Skin of body (tissue), 2 donors: ENCODE data around the gene SCARB1. TPM values are rescaled to one million over a fixed set of nuclear protein-coding genes. Genes with fewer than 3 reads are reported as not detected.

ENCODE experiments used
- DNase-seq: peaks from one replicate; lab custom pipeline; 2025; lab: John Stamatoyannopoulos, UW
- total RNA-seq: library from RNA; depleted of rRNA; stranded (reverse); fragments of >200 nt; gene quantifications from one replicate; pipeline ENCODE4 v1.2.3, GENCODE V29; 2014

The SCARB1 gene
- total RNA-seq, 1 donor from 2014 or later: 14.1 TPM

DNA sequence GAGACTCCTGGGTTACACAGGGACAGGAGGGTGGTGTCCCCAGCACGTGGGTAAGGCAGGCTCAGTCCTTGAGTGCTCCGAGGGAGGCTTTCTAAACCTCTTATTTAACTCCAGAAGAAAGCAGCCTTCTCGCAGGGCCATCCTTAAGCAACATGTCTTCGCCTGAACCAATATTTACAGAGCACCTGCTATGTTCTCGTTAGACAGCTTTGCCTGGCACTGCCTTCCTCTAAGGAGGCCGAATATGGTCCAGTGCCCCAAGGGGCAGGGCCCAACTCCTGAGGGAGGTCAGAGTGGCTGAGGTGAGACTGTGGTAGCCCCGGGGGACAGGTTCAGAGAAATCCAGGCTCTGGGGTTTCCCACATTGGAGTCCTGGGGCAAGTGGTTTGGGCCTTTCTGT, 2.1 kb upstream of the SCARB1 start:
- no peak for DNase-seq

DNA sequence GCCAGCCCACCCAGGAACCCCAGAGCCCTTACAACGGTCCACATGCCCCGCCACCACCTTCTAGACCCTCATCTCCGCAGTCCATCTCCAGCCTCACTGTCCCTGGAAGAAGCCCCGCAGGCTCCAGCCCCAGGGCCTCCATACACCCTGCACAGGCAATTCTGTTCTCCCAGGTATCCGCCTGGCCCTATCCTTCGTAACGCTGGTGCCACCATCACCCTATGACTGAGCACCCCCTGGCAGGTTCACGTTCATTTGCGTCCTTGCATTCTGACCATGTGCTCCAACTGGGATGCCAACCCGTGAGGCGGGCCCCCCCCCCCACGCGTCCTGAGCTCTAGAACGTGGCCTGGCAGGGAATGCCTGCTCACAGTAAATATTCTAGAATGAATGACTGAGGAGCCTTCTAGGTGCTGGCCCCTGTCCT, 675 bp upstream of the SCARB1 start:
- no peak for DNase-seq

DNA sequence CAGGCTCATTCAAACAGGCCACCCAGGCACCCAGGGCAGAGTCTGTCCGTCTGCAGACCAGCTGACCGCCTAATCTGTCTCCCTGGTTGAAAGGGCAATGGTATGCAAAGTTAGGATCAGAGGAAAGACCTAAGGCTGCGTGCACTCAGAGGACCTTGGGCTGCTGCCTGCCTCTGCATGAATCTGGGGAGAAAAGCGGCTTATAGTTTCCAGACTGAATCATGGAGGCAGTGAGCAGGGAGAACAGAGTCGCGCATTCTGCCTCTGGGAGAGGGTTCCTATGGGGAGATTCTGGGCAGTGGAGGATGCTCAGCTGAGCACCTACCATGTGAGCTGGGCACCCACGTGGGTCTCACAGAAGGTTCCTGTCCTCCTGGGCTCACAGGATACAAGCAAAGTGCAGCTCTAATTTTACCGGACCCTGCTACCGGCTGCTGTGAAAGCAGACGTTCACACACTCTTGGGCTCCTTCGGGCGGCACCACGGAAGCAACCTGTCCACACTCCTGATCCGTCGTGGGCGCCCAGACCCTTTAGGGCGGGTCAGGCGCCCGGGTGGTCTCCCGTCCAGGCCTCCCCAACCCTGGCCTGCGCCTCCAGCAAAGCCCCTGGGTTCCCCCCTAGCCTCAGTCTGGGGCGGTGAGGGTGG, 772 bp downstream of the SCARB1 start:
- no peak for DNase-seq

DNA sequence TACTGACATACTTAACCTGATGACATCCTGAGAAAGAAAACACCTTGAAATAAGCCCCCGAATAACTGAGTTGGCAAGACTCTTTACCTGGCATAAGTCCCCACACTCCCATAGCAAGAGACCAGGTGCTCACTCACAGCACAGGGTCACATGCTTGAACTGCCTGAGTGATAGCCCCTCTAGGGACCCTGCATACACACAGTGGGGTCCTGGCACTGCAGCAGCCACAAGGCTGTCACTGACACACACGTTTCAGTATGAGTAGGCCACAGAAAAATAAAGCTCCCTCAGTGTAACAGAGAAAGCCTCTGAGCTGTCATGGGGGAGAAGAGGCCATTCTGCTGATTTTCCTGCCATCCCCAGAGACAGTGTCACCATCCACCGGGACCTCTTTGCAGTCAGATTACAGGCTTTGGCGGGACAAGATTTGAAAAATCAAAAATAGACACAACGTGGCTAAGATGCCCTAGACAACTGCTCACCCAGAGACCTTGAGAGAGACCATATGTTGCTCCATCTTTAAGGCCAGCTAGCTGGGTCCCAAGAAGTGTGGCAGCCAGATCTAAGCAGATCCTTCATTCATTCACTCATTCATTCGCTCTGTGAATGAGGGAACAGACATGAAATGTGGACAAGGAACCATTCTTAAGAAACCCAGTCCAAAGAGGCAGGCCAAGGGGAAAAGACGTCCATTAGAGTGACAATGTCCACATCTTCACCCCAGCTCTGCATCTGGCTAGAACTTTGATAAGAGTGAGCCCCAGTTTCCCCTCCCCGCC, 1.6 kb downstream of the SCARB1 start:
- DNase-seq: no peak

DNA sequence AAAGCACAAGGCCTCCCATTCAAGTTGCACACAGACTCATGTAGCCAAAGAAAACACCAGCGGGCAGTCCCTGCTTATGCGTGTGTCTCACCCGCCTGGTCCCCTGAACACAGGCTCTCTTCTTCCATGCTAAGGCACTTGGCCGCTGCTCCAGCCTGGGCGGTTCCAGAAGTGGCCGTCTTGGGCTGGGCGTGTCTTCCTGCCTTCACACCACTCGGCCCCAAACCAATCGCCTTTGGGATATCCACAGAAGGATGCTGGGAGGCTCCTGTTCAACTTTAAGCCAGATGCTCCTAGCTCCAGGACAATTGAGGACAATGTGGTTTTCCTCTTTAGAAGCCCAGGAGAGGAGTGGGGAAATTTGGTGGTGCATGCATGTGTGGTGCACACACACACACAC, 2.2 kb downstream of the SCARB1 start:
- DNase-seq: no peak

DNA sequence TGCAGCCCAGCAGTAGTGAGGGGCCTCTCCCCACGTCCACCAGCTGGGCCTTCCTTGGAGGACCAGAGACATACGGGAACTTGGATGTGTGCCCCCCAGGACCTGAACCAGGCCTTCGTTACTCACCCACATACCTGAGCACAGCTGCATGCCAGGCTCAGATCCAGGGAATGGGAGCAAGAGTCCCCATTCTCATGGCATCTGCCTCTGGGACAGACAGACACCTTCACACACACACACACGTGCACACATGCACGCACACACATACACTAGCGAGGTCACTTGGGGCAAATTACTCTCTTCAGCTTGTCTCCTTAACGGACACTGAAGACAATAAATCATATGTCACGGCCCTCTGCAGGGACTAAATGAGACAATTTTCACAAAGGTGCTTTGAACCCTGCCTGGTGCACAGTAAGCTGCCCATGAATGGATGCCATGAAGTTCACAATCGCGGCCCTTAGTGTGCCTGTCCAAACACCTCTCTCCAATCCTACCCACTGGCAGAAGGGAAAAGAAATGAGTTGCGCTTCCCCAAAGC, 5.7 kb downstream of the SCARB1 start:
- no peak for DNase-seq

DNA sequence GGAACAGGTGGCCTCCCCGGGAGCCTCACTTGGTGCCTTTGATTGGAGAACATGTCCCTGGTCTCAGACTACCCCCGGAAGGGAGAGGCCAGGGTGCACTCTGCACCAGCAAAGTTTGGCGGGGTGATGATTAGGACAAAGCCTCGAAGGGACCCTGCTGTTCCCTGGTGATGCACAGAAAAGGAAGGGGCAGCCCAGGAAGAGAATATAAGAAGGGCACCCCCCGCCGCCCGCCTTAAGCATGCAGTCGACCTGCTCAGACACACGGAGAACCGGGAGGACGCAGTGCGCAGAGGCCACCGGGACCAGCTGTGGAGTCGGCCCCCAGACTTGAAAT, 6.9 kb downstream of the SCARB1 start:
- no peak for DNase-seq

DNA sequence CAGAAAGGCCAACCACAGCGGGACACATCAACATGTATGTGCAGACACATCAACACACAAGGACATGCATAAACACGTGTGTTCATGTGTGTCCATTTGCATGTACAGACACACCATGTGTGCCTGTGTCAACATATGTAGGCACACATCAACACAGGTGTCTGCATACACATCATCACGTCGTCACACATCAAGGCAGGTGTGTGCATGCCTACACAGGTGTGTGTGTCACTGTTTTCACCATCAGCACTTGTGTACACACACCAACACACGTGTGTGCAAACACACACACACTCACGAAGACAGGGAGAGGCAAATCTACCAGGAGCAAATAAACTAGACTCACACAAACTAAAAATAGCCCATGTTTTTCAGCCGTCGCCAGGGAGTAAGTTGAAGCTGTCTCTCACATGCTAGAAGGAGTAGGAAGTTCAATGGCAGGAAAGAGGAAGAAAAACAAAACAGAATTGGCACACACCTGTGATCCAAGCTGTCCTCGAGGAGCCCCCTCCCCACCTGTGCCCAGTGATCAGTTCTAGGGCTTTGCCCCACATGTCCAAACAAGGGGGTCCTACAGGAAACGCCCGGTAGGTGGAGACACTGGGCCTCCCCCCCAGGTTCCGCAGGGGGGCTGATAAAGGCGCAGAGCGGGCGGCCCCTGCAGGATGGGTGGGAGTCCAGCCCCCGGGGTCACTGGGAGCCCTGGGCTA, 7.4 kb downstream of the SCARB1 start:
- no peak for DNase-seq

DNA sequence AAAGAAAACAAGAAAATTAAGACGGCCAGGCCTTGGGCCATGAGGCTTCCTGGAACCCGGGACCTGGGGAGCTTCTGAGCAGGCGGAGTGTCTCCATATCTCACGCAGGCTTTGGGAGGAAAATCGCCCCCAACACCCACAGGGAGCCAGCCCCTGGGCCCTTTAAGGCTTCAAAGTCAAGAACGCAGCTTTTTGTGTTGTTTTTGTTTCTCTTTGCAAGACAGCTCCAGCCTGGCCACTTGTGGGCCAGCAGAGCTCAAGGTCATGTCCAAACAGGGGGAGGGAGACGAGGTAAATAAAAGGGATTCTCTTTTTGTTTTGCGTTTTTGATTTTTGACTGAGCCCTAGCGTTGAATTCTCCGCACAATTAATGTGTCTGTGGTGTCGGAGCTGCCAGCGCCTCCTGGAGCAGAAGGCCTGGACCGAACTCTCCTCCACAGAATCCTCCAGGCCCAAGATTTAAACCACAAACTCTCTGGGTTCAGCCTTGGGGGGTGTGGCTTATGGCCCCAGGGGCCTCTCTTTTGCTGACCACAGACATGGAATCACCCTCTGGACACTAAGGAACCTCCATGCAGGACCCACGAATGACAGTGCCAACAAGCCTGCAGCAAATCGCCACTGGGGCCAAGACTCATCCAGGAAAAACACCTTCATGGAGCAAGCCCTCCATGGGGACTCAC, 8.2 kb downstream of the SCARB1 start:
- no peak for DNase-seq

DNA sequence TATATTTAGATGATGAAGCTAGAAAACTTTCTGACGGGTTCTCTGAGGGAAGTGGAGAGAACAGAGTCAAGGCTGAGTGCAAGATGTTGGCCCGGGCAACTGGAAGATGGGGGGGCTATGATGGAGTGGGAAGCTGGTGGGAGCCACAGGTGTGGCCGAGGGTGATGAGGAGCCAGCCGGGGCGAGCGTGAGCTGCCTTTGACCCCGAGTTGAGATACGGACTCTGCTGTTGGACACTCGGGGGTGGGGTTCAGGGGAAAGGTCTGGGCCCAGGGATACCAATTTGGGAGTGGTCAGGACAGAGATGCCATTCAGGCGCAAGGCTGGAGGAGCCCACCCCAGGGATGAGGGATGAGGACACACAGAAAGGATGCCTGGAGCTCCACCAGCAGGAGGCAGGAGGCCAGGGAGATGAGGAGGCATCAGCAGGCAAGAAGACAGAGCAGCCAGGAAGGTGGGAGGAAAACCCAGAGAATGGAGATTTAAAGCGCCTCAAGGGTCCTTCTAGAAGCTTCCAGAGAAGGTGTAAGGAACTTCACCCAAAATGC, 9.0 kb downstream of the SCARB1 start:
- no peak for DNase-seq

DNA sequence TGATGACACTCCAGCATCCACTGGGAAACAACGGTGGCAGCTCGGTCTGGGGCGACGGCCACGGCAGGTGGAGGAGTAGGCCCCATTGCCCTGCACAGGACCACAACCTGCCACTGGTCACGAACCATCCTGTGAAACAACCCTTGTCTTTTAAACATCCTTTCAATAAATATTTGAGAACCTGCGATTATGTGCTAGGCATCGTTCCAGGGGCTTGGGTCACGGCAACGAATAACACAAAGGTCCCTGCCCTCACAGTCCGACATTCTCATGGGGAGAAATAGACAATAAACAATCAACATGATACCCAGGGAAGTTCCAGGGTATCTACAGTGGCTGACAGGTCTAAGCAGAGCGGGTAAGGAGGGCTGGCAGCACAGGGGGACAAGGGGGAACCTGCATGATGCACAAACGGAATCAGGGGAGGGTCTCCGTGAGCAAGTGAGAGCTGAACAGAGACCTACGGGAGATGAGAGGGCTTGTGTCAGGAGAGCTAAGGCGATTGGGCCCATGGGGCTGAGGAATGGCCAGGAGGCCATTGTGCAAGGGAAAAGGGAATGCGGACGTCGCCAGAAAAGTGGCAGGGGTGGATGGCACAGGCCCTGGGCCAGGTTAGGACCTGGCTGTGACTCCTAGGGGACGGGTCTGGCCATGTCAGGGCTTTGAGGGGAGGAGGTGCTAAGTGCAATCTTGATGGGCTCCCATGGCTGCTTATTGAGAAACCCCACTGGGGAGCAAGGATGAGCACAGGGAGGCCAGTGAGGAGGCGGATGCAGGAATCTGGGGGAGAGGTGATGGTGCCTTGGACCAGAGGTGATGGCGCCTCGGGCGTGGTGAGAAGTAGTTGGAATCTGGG, 9.7 kb downstream of the SCARB1 start:
- no peak for DNase-seq

DNA sequence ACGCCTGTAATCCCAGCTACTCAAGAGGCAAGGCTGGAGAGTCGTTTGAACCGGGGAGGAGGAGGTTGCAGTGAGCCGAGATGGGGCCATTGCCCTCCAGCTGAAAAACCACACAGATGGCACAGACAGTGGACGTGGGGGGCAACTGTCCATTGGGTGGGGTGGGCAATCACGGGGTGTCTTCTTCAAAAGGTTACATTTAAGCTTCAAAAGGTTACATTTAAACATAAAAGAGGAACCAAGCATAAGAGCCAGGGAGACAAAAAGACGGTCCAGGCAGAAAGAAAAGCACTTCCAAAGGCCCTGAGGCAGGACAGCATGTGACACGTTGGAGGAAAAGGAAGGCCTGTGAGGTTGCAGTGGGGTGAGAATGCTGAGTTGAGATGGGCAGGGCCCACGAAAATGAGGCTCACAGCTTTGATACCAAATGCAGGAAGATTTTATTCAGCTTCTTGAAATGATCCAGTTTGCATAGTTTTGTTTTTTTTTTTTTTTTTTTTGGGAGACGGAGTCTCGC, 10.7 kb downstream of the SCARB1 start:
- no peak for DNase-seq

DNA sequence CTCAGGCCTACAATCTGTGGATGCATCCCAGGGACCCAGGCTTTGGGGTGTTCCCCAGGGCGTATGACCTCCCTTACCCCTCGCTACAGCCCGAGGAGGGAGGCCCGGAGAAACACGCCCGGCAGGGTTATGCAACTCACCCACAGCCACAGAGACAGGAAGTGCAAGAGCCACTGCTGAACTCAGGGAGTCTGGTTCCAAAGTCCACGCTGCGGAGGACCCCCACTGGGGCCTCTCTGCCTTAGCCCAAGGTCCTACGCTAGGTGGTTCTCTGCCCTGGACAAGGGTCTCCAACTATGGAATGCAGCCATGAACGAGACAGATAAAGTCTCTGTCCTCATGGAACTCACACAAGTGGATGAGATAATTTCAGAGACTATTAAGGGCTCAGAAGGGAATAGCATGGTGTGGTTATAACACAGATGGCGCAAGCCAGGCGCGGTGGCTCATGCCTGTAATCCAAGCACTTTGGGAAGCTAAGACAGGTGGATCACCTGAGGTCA, 11.3 kb downstream of the SCARB1 start:
- DNase-seq: no peak

DNA sequence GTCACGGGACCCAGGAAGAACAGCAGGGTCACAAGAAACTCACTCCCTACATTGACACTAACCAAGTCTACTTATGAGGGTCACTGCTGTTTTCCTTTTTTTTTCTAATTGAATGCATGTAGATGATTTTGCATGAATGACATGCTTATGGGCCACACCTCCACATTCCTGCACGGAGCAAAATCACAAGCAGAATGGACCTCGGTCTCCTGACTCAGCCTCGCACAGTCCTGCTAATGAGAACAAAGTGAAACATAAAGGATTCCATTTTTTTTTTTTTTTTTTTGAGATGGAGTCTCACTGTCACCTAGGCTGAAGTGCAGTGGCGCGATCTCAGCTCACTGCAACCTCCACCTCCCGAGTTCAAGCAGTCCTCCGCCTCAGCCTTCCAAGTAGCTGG, 12.3 kb downstream of the SCARB1 start:
- DNase-seq: no peak

DNA sequence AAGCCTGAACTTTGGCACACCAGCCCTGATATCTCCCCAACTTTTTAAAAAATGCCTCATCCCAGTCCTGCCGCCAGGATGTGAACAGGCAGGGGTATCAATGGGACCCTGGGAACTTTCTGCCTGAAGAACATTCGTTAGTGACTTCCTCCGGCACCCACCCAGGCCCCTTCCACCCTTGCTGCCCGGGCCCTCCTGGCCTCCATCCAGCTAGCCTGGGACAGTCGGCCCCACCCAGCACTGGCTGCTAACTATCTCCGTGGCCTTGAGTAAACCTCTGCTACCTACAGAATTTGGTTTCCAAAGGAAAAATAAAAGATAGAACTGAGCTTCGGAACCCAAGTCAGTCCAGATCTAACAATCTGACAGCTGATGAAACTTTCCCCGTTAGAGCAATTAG, 14.3 kb downstream of the SCARB1 start:
- no peak for DNase-seq

DNA sequence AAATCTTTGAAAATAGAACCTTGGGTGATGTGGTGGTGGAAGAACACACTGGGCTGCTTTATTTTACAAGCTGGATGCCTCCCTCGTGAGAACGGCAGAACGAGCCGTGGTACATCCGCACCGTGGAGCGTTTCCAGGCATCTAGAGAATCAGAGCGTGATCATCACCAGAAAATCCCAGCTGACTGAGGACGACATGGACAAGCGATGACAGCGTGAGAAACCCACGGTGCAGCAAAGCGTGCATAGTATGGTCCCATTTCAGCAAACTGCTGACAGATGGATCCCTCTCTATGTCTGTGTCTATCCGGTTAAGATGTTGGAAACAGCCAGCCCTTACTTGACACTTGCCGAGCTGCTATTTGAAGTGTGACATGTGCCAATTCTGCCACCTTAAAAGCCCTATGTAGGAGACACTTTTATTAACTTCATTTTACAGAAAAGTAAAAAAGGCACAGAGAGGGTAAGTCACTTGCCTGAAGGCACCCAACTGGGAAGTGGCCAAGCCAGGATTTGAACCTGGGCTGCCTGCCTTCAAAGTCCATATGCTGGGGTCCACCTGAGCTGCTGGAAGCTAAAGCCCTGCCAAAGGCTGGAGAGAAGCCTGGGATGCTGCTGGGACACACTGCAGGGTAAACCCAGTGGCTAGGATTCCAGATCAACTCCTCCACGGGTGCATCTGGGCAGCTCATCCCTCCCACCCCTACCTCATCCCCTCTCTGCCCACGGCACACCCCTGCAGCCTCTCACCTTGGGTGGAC, 14.9 kb downstream of the SCARB1 start:
- no peak for DNase-seq

DNA sequence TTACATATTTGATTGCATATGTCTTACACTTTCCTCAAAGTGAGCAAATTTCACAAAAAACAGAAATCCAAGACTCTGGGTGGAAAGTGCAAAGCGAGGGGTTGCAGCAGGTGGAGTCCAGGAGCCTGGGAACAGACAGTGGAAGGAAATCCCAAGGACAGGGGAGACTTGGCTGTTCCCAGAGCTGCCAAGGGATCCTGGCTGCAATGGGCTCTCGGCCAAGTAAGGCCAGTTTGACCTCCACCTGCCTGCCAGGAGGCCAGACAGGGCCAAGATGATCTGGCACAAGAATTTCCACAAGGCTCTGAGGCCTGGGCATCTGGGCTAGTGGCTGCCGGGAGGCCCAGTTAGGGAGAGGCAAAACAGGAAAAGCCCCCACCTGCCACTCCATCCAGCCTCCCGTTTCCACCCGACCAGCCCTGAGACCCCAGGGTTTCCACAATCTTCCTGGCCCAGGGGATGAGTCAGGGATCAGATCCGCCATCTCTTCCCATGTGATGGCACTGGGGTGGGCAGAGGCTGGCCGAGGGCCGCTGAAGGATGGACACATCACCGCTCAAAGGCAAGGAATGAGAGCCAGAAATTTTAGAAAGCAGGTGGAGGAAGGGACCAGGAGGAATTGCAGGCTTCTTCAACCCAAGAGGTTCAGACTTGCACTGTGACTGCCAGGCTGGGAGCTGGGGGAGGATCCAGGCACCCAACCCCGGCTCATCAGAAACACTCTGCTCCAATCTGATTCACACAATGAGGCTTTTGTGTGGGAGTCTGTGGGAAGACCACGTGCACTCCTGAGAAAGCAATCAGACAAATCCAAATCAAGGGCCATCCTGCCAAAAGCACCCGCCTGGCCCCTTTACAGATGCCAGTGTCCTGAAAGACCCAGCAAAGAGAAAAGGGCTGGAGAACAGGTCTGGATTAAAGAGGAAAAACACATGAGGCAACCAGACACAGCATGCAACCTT, 16.3 kb downstream of the SCARB1 start:
- DNase-seq: no peak
